ENCODE measurements around the gene TTLL7. TPM values are rescaled to one million over a fixed set of nuclear protein-coding genes. Genes with fewer than 3 reads are reported as not detected.

The TTLL7 gene
- total RNA-seq, 1 experiment from 2014 or later: 6.6 TPM

GRCh38 chr1:83950106-83950661 is 48.7 kb downstream of the TTLL7 start:
- H3K79me2 ChIP-seq (ENCODE audit: insufficient read depth, low read length): no peaks in the 10 kb centered on the region
- no CpG with 5 or more reads among the region's 7 CpGs for WGBS (ENCODE audit: extremely low coverage, insufficient read length, low lambda C conversion rate)

More at GRCh38 chr1:83950106-83950661, 48.7 kb downstream of the TTLL7 start:
- Histone ChIP-seq H2BK5ac (ENCODE audit: insufficient read length, low read length) (no peak overlapping the region), H3K56ac (ENCODE audit: insufficient read length, low read depth, low read length) (no peak overlapping the region), H4K8ac (replicated peaks; ENCODE audit: insufficient read length, low read depth, low read length) (no peak overlapping the region), H2BK120ac (ENCODE audit: low read depth, low read length, poor library complexity, severe bottlenecking) (no peak overlapping the region), H3K18ac (ENCODE audit: insufficient read length, low read depth, low read length) (no peak overlapping the region), H4K91ac (ENCODE audit: insufficient read length, low read depth, low read length) (no peak overlapping the region), H4K5ac (ENCODE audit: insufficient read length, low read depth, low read length) (no peak overlapping the region), H3K23ac (ENCODE audit: insufficient read length, low read depth, low read length) (no peak overlapping the region), H2AFZ (ENCODE audit: low read length) (no peak overlapping the region), H4K20me1 (ENCODE audit: control insufficient read depth, insufficient read depth, insufficient read length) (no peaks in the 10 kb centered on the region), H3K23me2 (ENCODE audit: insufficient read length, low read depth, low read length, poor library complexity, severe bottlenecking) (no peaks in the 10 kb centered on the region), H3K4ac (ENCODE audit: low read depth, low read length) (no peak overlapping the region), H3K9me3 (ENCODE audit: control insufficient read depth, low read depth, low read length) (no peaks in the 10 kb centered on the region), H3K14ac (ENCODE audit: insufficient read depth, low read length) (no peak overlapping the region), H3K79me1 (ENCODE audit: insufficient read depth, low read depth, low read length, poor library complexity, severe bottlenecking) (no peaks in the 10 kb centered on the region), H2AK5ac (ENCODE audit: insufficient read length, low read length) (no peak overlapping the region), H2BK20ac (ENCODE audit: low read depth, low read length, poor library complexity, severe bottlenecking) (no peak overlapping the region), H3K4me2 (ENCODE audit: insufficient read depth, insufficient read length, low read length) (no peak overlapping the region), H3T11ph (ENCODE audit: low read length) (no peak overlapping the region), H3K9ac (ENCODE audit: extremely low read depth, insufficient read length, low read length) (no peak overlapping the region), H2BK12ac (ENCODE audit: insufficient read length, low read depth, low read length) (no peak overlapping the region), H3K4me1 (ENCODE audit: insufficient read depth, low read length) (no peaks in the 10 kb centered on the region), H2BK15ac (ENCODE audit: low read depth, low read length) (no peak overlapping the region), H3K27ac (ENCODE audit: insufficient read length, low read depth, low read length) (no peak overlapping the region), H3K27me3 (ENCODE audit: insufficient read depth, low read length) (no peaks in the 10 kb centered on the region)
- H3K27me3 Mint-ChIP-seq (ENCODE audit: low read depth): no peaks in the 10 kb centered on the region; the same call in 1 of the 2 replicates
- no peak overlapping the region for H3K4me3 Mint-ChIP-seq
- H3K4me1 Mint-ChIP-seq: peaks cover 0 to 4% of the 10 kb centered on the region in 2 experiments; a peak in 1 of 4 replicates
- no peak overlapping the region for H3K27ac Mint-ChIP-seq
- DNase-seq: no peak
- no peaks in the 10 kb centered on the region for H3K36me3 Mint-ChIP-seq (ENCODE audit: insufficient read depth in 1 of 3, low read depth in 3 of 3)
- TF ChIP-seq CTCF (conservative IDR thresholded peaks at IDR 0.05): no peak
- no peaks in the 10 kb centered on the region for H3K9me3 Mint-ChIP-seq
